Lower leg skin (tissue), 3 donors: ENCODE results near the gene DTX3.

Source experiments
- POLR2A ChIP-seq, 2 donors: fragments of 450-650 bp; IDR thresholded peaks; one replicate each; pipeline ENCODE4 v1.6.1; 2016 to 2017; ENCODE audit warnings: antibody characterized with exemption in 2 of 2, mild to moderate bottlenecking in 1 of 2, moderate library complexity in 1 of 2
- TF ChIP-seq, protein P1 (sequence below), 3 donors: fragments of 450-650 bp; IDR thresholded peaks; one replicate each; pipeline ENCODE4 v1.5.1; 2016; ENCODE audit warnings: antibody characterized with exemption in 3 of 3, mild to moderate bottlenecking in 3 of 3, moderate library complexity in 2 of 3

DNA sequence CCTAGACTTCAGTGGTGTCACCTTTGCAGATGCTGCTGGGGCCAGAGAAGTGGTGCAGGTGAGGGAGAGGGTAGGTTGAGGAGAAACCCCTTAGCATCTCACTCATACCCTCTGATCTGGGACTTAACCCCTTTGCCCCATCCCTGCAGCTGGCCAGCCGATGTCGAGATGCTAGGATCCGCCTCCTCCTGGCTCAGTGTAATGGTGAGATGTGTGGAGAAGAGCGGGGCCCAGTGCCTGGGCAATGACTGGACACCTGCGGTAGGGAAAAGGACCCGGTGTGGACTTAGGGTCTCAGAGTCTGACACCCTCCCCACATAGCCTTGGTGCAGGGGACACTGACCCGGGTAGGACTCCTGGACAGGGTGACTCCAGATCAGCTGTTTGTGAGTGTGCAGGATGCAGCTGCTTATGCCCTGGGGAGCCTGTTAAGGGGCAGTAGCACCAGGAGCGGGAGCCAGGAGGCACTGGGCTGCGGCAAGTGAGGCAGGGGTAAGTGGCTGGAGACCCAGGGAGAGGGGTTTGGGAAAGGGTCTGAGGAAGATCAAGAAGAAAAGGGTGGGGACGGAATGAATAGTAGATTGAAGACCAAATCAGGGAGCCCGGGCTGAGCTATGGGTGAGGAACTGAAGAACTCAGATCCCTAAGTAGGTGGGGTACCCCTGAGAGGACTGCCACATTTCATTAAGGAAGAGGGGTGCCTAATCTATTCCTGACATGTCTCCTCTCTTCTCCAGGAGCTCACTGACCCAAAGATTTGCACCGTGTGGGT, 20.8 kb downstream of the DTX3 start:
- TF ChIP-seq, protein P1, sequence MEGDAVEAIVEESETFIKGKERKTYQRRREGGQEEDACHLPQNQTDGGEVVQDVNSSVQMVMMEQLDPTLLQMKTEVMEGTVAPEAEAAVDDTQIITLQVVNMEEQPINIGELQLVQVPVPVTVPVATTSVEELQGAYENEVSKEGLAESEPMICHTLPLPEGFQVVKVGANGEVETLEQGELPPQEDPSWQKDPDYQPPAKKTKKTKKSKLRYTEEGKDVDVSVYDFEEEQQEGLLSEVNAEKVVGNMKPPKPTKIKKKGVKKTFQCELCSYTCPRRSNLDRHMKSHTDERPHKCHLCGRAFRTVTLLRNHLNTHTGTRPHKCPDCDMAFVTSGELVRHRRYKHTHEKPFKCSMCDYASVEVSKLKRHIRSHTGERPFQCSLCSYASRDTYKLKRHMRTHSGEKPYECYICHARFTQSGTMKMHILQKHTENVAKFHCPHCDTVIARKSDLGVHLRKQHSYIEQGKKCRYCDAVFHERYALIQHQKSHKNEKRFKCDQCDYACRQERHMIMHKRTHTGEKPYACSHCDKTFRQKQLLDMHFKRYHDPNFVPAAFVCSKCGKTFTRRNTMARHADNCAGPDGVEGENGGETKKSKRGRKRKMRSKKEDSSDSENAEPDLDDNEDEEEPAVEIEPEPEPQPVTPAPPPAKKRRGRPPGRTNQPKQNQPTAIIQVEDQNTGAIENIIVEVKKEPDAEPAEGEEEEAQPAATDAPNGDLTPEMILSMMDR (IDR thresholded peaks at IDR 0.05): no peak
- TF ChIP-seq POLR2A (IDR thresholded peaks at IDR 0.05): no peak
